Liver (tissue), 9 donors: ENCODE measurements around the gene RND3. TPM values are rescaled to one million over a fixed set of nuclear protein-coding genes. Genes with fewer than 3 reads are reported as not detected.

ENCODE experiments used
- DNase-seq: peaks from one replicate; pipeline ENCODE4 v3.0.0-alpha.2; 2017; ENCODE audit warnings: low spot score
- H3K27ac ChIP-seq, 2 donors: one replicate each; pipeline ENCODE4 v1.7.0; 2013; ENCODE audit warnings: inconsistent platforms in 2 of 2, low read length in 2 of 2, control low read depth in 1 of 2, low read depth in 1 of 2, mild to moderate bottlenecking in 1 of 2
- H3K27me3 ChIP-seq, 4 donors: one replicate each; pipeline versions ENCODE4 v1.6.1 to v1.7.0; 2013; ENCODE audit warnings: low read length in 3 of 4, inconsistent platforms in 1 of 4, mild to moderate bottlenecking in 1 of 4, moderate library complexity in 1 of 4; ENCODE audit not compliant: control insufficient read depth in 4 of 4, insufficient read depth in 4 of 4
- H3K36me3 ChIP-seq, 4 donors: one replicate each; pipeline versions ENCODE4 v1.6.1 to v1.7.0; 2013; ENCODE audit warnings: low read length in 3 of 4, mild to moderate bottlenecking in 3 of 4, low read depth in 1 of 4, moderate library complexity in 1 of 4; ENCODE audit not compliant: control insufficient read depth in 4 of 4, insufficient read depth in 3 of 4
- H3K4me1 ChIP-seq, 4 donors: one replicate each; pipeline versions ENCODE4 v1.6.1 to v1.7.0; 2013; ENCODE audit warnings: low read length in 3 of 4, mild to moderate bottlenecking in 3 of 4, moderate library complexity in 1 of 4; ENCODE audit not compliant: control insufficient read depth in 4 of 4, insufficient read depth in 4 of 4
- H3K4me3 ChIP-seq, 3 donors: one replicate each; pipeline versions ENCODE4 v1.6.1 to v1.7.0; 2013; ENCODE audit warnings: low read length in 3 of 3, control low read depth in 1 of 3, low read depth in 1 of 3, mild to moderate bottlenecking in 1 of 3
- H3K9ac ChIP-seq, 2 donors: one replicate each; pipeline ENCODE4 v1.7.0; 2013; ENCODE audit warnings: low read length in 2 of 2, mild to moderate bottlenecking in 2 of 2, moderate library complexity in 2 of 2, control low read depth in 1 of 2, low read depth in 1 of 2
- H3K9me3 ChIP-seq, 4 donors: one replicate each; pipeline versions ENCODE4 v1.6.1 to v1.7.0; 2013; ENCODE audit warnings: low read length in 3 of 4; ENCODE audit not compliant: control insufficient read depth in 4 of 4
- ATF3 ChIP-seq: IDR thresholded peaks from 2 replicates; pipeline ENCODE4 v1.6.1; 2016; ENCODE audit warnings: antibody characterized with exemption
- FOXA1 ChIP-seq: IDR thresholded peaks from 2 replicates; pipeline ENCODE4 v1.6.1; 2016; ENCODE audit warnings: antibody characterized with exemption
- FOXA2 ChIP-seq: IDR thresholded peaks from 2 replicates; pipeline ENCODE4 v1.6.1; 2016; ENCODE audit warnings: antibody characterized with exemption
- HNF4A ChIP-seq, 2 donors: conservative IDR thresholded peaks; 2 replicates each; pipeline ENCODE4 v1.6.1; 2016; ENCODE audit warnings: antibody characterized with exemption in 2 of 2, mild to moderate bottlenecking in 2 of 2
- HNF4G ChIP-seq: IDR thresholded peaks from 2 replicates; pipeline ENCODE4 v1.6.1; 2016; ENCODE audit warnings: antibody characterized with exemption
- JUND ChIP-seq, 2 donors: IDR thresholded peaks; 2 replicates each; pipeline ENCODE4 v1.6.1; 2016; ENCODE audit warnings: antibody characterized with exemption in 2 of 2
- NR2F2 ChIP-seq: IDR thresholded peaks from 2 replicates; pipeline ENCODE4 v1.6.1; 2016; ENCODE audit warnings: antibody characterized with exemption
- RAD21 ChIP-seq, 2 donors: IDR thresholded peaks; 2 replicates each; pipeline ENCODE4 v1.6.1; 2016; ENCODE audit warnings: antibody characterized with exemption in 2 of 2, mild to moderate bottlenecking in 2 of 2
- REST ChIP-seq: IDR thresholded peaks from 2 replicates; pipeline ENCODE4 v1.6.1; 2016; ENCODE audit warnings: antibody characterized with exemption, mild to moderate bottlenecking
- RXRA ChIP-seq, 2 donors: IDR thresholded peaks; 2 replicates each; pipeline ENCODE4 v1.6.1; 2017 to 2018; ENCODE audit warnings: antibody characterized with exemption in 2 of 2, mild to moderate bottlenecking in 1 of 2
- YY1 ChIP-seq: IDR thresholded peaks from 2 replicates; pipeline ENCODE4 v1.6.1; 2016; ENCODE audit warnings: antibody characterized with exemption, mild to moderate bottlenecking
- WGBS: extraction: QIAGEN DNeasy Blood & Tissue Kit; methylation state at CpG from one replicate; pipeline ENCODE4 v1.1.7; 2013; 5-methylcytosine and 5-hydroxymethylcytosine counted together
- polyA plus RNA-seq, 2 donors: library from polyadenylated mRNA; stranded (reverse) in 1 of 2; unstranded in 1 of 2; fragments of 200-250 nt in 1 of 2; fragments of >200 nt in 1 of 2; fragmentation: Nextera tagmentation in 1 of 2; extraction: Ambion mirVana in 1 of 2; gene quantifications; one replicate each; pipeline versions ENCODE4 v1.2.1 to v1.2.3, GENCODE V29; 2013 to 2015
- total RNA-seq, 2 donors: library from RNA; depleted of rRNA; stranded (reverse); fragments of >200 nt; gene quantifications; one replicate each; pipeline ENCODE4 v1.2.3, GENCODE V29; 2014
- TF ChIP-seq, protein P1 (sequence below): IDR thresholded peaks from 2 replicates; pipeline ENCODE4 v1.6.1; 2016; ENCODE audit warnings: antibody characterized with exemption
- TF ChIP-seq, protein P2 (sequence below): fragments of 150-350 bp; IDR thresholded peaks from 2 replicates; pipeline ENCODE4 v1.5.1; 2017; ENCODE audit warnings: improper control_type of control experiment, low read depth, low read length; ENCODE audit not compliant: missing input control
- TF ChIP-seq, protein P3 (sequence below): IDR thresholded peaks from 2 replicates; pipeline ENCODE4 v1.6.1; 2016; ENCODE audit warnings: antibody characterized with exemption
- donor health status: healthy.
- donor health status: healthy.
- donor health status: healthy.
- donor health status: healthy.
- donor health status: healthy.

RND3 gene
- total and polyA plus RNA-seq, 4 donors = 14.8 to 30.0 (median 21.6) TPM

- no peak for DNase-seq
- Histone ChIP-seq H3K4me1 (peaks cover 10 to 53% (median 41%) of the 10 kb centered on the region in 4 donors), H3K4me3 (no peak overlapping the region), H3K36me3 (peaks cover 4 to 37% (median 21%) of the 10 kb centered on the region in 4 donors), H3K9ac (peak overlapping the region in 1 of 2 donors; percentile 41), H3K27me3 (no peaks in the 10 kb centered on the region), H3K9me3 (no peaks in the 10 kb centered on the region), H3K27ac (peak overlapping the region; percentile 82 to 95)
- TF ChIP-seq YY1 (peak; percentile 64), RAD21 (IDR thresholded peaks at IDR 0.05) (peak in 1 of 2 donors; percentile 22), RXRA (IDR thresholded peaks at IDR 0.05) (peak in 1 of 2 donors; percentile 37), JUND (IDR thresholded peaks at IDR 0.05) (peak in 1 of 2 donors; percentile 46), NR2F2 (no peak), HNF4A (conservative IDR thresholded peaks at IDR 0.05) (peak; percentile 71 to 82), ATF3 (no peak), HNF4G (peak; percentile 8), FOXA2 (no peak), REST (no peak)
- TF ChIP-seq, protein P1, sequence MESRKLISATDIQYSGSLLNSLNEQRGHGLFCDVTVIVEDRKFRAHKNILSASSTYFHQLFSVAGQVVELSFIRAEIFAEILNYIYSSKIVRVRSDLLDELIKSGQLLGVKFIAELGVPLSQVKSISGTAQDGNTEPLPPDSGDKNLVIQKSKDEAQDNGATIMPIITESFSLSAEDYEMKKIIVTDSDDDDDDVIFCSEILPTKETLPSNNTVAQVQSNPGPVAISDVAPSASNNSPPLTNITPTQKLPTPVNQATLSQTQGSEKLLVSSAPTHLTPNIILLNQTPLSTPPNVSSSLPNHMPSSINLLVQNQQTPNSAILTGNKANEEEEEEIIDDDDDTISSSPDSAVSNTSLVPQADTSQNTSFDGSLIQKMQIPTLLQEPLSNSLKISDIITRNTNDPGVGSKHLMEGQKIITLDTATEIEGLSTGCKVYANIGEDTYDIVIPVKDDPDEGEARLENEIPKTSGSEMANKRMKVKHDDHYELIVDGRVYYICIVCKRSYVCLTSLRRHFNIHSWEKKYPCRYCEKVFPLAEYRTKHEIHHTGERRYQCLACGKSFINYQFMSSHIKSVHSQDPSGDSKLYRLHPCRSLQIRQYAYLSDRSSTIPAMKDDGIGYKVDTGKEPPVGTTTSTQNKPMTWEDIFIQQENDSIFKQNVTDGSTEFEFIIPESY = peak; percentile 53
- TF ChIP-seq, protein P2, sequence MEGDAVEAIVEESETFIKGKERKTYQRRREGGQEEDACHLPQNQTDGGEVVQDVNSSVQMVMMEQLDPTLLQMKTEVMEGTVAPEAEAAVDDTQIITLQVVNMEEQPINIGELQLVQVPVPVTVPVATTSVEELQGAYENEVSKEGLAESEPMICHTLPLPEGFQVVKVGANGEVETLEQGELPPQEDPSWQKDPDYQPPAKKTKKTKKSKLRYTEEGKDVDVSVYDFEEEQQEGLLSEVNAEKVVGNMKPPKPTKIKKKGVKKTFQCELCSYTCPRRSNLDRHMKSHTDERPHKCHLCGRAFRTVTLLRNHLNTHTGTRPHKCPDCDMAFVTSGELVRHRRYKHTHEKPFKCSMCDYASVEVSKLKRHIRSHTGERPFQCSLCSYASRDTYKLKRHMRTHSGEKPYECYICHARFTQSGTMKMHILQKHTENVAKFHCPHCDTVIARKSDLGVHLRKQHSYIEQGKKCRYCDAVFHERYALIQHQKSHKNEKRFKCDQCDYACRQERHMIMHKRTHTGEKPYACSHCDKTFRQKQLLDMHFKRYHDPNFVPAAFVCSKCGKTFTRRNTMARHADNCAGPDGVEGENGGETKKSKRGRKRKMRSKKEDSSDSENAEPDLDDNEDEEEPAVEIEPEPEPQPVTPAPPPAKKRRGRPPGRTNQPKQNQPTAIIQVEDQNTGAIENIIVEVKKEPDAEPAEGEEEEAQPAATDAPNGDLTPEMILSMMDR = no peak
- TF ChIP-seq, protein P3, sequence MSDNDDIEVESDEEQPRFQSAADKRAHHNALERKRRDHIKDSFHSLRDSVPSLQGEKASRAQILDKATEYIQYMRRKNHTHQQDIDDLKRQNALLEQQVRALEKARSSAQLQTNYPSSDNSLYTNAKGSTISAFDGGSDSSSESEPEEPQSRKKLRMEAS = peak; percentile 56
- 27% methylated on average over 7 of the region's 7 CpGs for WGBS
Observed at GRCh38 chr2:150476809-150477302, 10.6 kb downstream of the RND3 start.

GRCh38 chr2:150476286-150476685 is 11.2 kb downstream of the RND3 start:
- H3K9ac ChIP-seq = no peak overlapping the region
- H3K4me3 ChIP-seq = no peak overlapping the region
- H3K36me3 ChIP-seq = peaks cover 4 to 43% (median 26%) of the 10 kb centered on the region in 4 donors
- peak overlapping the region; percentile 82 to 95 for H3K27ac ChIP-seq
- H3K9me3 ChIP-seq = no peaks in the 10 kb centered on the region
- no peaks in the 10 kb centered on the region for H3K27me3 ChIP-seq
- TF ChIP-seq FOXA1 (no peak), RXRA (IDR thresholded peaks at IDR 0.05) (peak; percentile 15 to 55)
- H3K4me1 ChIP-seq = peaks cover 10 to 52% (median 41%) of the 10 kb centered on the region in 4 donors
- 60% methylated on average over 4 of the region's 4 CpGs for WGBS
- no peak for DNase-seq
